Aorta (tissue), 5 donors: ENCODE data around the gene AKAP13. TPM values are rescaled to one million over a fixed set of nuclear protein-coding genes. Genes with fewer than 3 reads are reported as not detected.

Experiments used
- ATAC-seq: fragments of 200-7000 bp; cut with Tn5 transposase; one replicate; pipeline ENCODE4 v1.9.1; 2022; ENCODE audit warnings: moderate library complexity; ENCODE audit not compliant: low FRiP score
- DNase-seq, 2 donors: peaks; one replicate each; pipeline ENCODE4 v3.0.0-alpha.2; 2020
- H3K27ac ChIP-seq, 2 donors: one replicate each; pipeline ENCODE4 v1.5.1; 2013; ENCODE audit warnings: low read length in 2 of 2, mild to moderate bottlenecking in 2 of 2, moderate library complexity in 2 of 2, control low read depth in 1 of 2, inconsistent platforms in 1 of 2, low read depth in 1 of 2
- H3K27me3 ChIP-seq, 2 donors: one replicate each; pipeline ENCODE4 v1.6.1; 2013; ENCODE audit warnings: control low read depth in 1 of 2, low read length in 1 of 2, mild to moderate bottlenecking in 1 of 2, moderate library complexity in 1 of 2; ENCODE audit not compliant: insufficient read depth in 2 of 2, control insufficient read depth in 1 of 2
- H3K36me3 ChIP-seq, 2 donors: one replicate each; pipeline ENCODE4 v1.6.1; 2013; ENCODE audit warnings: control low read depth in 1 of 2, low read length in 1 of 2, mild to moderate bottlenecking in 1 of 2; ENCODE audit not compliant: insufficient read depth in 2 of 2, control insufficient read depth in 1 of 2
- H3K4me1 ChIP-seq, 2 donors: one replicate each; pipeline ENCODE4 v1.6.1; 2013; ENCODE audit warnings: low read length in 2 of 2, control low read depth in 1 of 2, mild to moderate bottlenecking in 1 of 2, moderate library complexity in 1 of 2; ENCODE audit not compliant: insufficient read depth in 2 of 2, control insufficient read depth in 1 of 2
- H3K4me3 ChIP-seq, 2 donors: one replicate each; pipeline ENCODE4 v1.5.1; 2013; ENCODE audit warnings: low read length in 2 of 2, control low read depth in 1 of 2, mild to moderate bottlenecking in 1 of 2
- H3K9me3 ChIP-seq: one replicate; pipeline ENCODE4 v1.6.1; 2013; ENCODE audit warnings: mild to moderate bottlenecking, low read length; ENCODE audit not compliant: control insufficient read depth
- WGBS, 2 donors: extraction: QIAGEN DNeasy Blood & Tissue Kit; methylation state at CpG; one replicate each; pipeline ENCODE4 v1.1.7; 2013; 5-methylcytosine and 5-hydroxymethylcytosine counted together
- intact Hi-C, 2 donors: fragments of 100-400 bp; cut with DNase I; formaldehyde crosslinking; loops; one replicate each; pipeline versions ENCODE4 v1.14.2 to v1.15.0; 2022
- long read RNA-seq, 2 donors: library from polyadenylated mRNA; unstranded; transcript quantifications; one replicate each; pipeline ENCODE4 v2.0.0, GENCODE V29; 2020 to 2021
- polyA plus RNA-seq, 2 donors: library from polyadenylated mRNA; stranded (reverse); fragments of 200-250 nt; gene quantifications; one replicate each; pipeline ENCODE4 v1.2.3, GENCODE V29; 2013
- total RNA-seq, 2 donors: library from RNA; stranded (reverse); fragmentation: NEBNext Ultra II Directional; extraction: Animal tissue kit (Norgen Biotek cat#: 25700); gene quantifications; one replicate each; pipeline ENCODE4 v1.2.1, GENCODE V29; 2021
- donor health status: healthy with polysubstance abuse.
- donor health status: Bipolar disorder and iron deficiency.
- donor health status: DM: no; HTN: no; CAD: no.
- donor health status: DM: no; HTN: no; CAD: no.
- donor health status: DM: yes; HTN: yes; CAD: no.

Gene AKAP13
- total RNA-seq: 100 to 1,000 TPM; 224 to 267 TPM
- 10 to 100 TPM; 29.6 to 52.2 TPM for polyA plus RNA-seq
- long read RNA-seq, donor 1, partial matches to known transcripts: 81 of 219 reads
- long read RNA-seq, donor 1, other reads (novel, unspliced or antisense): 138 of 219 reads
- long read RNA-seq, donor 2, full-length matches to known transcripts: 4 of 92 reads
- long read RNA-seq, donor 2, partial matches to known transcripts: 30 of 92 reads
- long read RNA-seq, donor 2, other reads (novel, unspliced or antisense): 58 of 92 reads

GRCh38 chr15:85380217-85380811 lies at the start of gene AKAP13:
TSS of gene AKAP13 (plus strand) at chr15:85380603. CDS start at chr15:85485721, 105,118 bp downstream.
- ATAC-seq: peak; percentile 97
- no peaks in the 10 kb centered on the region for H3K36me3 ChIP-seq
- DNase-seq: peak; percentile 98
- H3K27me3 ChIP-seq: no peaks in the 10 kb centered on the region
- no peaks in the 10 kb centered on the region for H3K9me3 ChIP-seq
- intact Hi-C loops: no loop called here
- peak within 1 kb of the TSS; percentile 38 to 95 for H3K27ac ChIP-seq
- 0 to 1% methylated on average over 44 to 54 of the region's 54 CpGs for WGBS, 2 donors
- no peaks in the 10 kb centered on the region for H3K4me1 ChIP-seq
- peak within 1 kb of the TSS; percentile 81 to 99 for H3K4me3 ChIP-seq

- peak; percentile 91 for ATAC-seq
- Histone ChIP-seq H3K9me3 (no peaks in the 10 kb centered on the region), H3K4me1 (no peaks in the 10 kb centered on the region), H3K36me3 (no peaks in the 10 kb centered on the region), H3K27me3 (no peaks in the 10 kb centered on the region), H3K4me3 (no peak overlapping the region), H3K27ac (peak overlapping the region in 1 of 2 donors; percentile 62)
- intact Hi-C loops: loop anchor here (10.0 kb wide), 2 partner anchors 74 to 174 kb away; no protein-coding TSS in a partner anchor
- DNase-seq: peak; percentile 89 to 90
- WGBS, 2 donors: 36 to 37% methylated on average over 14 of the region's 14 CpGs
Observed at GRCh38 chr15:85330901-85331588, 49.4 kb upstream of the AKAP13 start.

GRCh38 chr15:85331655-85332285 lies 48.6 kb upstream of the AKAP13 start:
- peak overlapping the region in 1 of 2 donors; percentile 62 for H3K27ac ChIP-seq
- H3K36me3 ChIP-seq: no peaks in the 10 kb centered on the region
- no peak overlapping the region for H3K4me3 ChIP-seq
- intact Hi-C loops: loop anchor here (10.0 kb wide), 2 partner anchors 73 to 173 kb away; no protein-coding TSS in a partner anchor
- WGBS, 2 donors: 94% methylated on average over 8 of the region's 8 CpGs
- peak; percentile 6 for ATAC-seq
- no peak for DNase-seq
- H3K27me3 ChIP-seq: no peaks in the 10 kb centered on the region
- no peaks in the 10 kb centered on the region for H3K9me3 ChIP-seq
- H3K4me1 ChIP-seq: no peaks in the 10 kb centered on the region

- Histone ChIP-seq H3K9me3 (no peaks in the 10 kb centered on the region), H3K4me1 (no peaks in the 10 kb centered on the region), H3K27me3 (no peaks in the 10 kb centered on the region), H3K36me3 (no peaks in the 10 kb centered on the region), H3K4me3 (no peak overlapping the region), H3K27ac (no peak overlapping the region)
- DNase-seq (no peak), ATAC-seq (no peak)
- WGBS, 2 donors: 69 to 76% methylated on average over 6 of the region's 6 CpGs
- intact Hi-C loops: loop anchor here (10.0 kb wide), 2 partner anchors 72 to 172 kb away; no protein-coding TSS in a partner anchor
Observed at GRCh38 chr15:85333132-85333831, 47.1 kb upstream of the AKAP13 start.

GRCh38 chr15:85334241-85334640 lies 46.2 kb upstream of the AKAP13 start:
- 95 to 96% methylated on average over 6 of the region's 6 CpGs for WGBS, 2 donors
- H3K4me1 ChIP-seq: no peaks in the 10 kb centered on the region
- DNase-seq (no peak), ATAC-seq (no peak)
- no peak overlapping the region for H3K4me3 ChIP-seq
- no peaks in the 10 kb centered on the region for H3K27me3 ChIP-seq
- H3K36me3 ChIP-seq: no peaks in the 10 kb centered on the region
- intact Hi-C loops: loop anchor here (10.0 kb wide), 2 partner anchors 71 to 171 kb away; no protein-coding TSS in a partner anchor
- no peaks in the 10 kb centered on the region for H3K9me3 ChIP-seq
- H3K27ac ChIP-seq: no peak overlapping the region

GRCh38 chr15:85335193-85335942 lies 45.0 kb upstream of the AKAP13 start:
- H3K9me3 ChIP-seq: no peaks in the 10 kb centered on the region
- H3K36me3 ChIP-seq: no peaks in the 10 kb centered on the region
- ATAC-seq: no peak
- intact Hi-C loops: loop anchor here (10.0 kb wide), 2 partner anchors 69 to 169 kb away; no protein-coding TSS in a partner anchor
- no peak for DNase-seq
- no peaks in the 10 kb centered on the region for H3K4me1 ChIP-seq
- no peak overlapping the region for H3K4me3 ChIP-seq
- no peaks in the 10 kb centered on the region for H3K27me3 ChIP-seq
- no peak overlapping the region for H3K27ac ChIP-seq
- 88 to 90% methylated on average over 13 of the region's 13 CpGs for WGBS, 2 donors

- DNase-seq: no peak
- Histone ChIP-seq H3K27me3 (no peaks in the 10 kb centered on the region), H3K9me3 (no peaks in the 10 kb centered on the region), H3K27ac (no peak overlapping the region), H3K36me3 (no peaks in the 10 kb centered on the region), H3K4me1 (no peaks in the 10 kb centered on the region), H3K4me3 (no peak overlapping the region)
- 28 to 36% methylated on average over 5 of the region's 5 CpGs for WGBS, 2 donors
- ATAC-seq: no peak
- intact Hi-C loops: loop anchor here (10.0 kb wide), 2 partner anchors 68 to 168 kb away; no protein-coding TSS in a partner anchor
Observed at GRCh38 chr15:85336880-85337279, 43.5 kb upstream of the AKAP13 start.
